SIG-M5 (cell line): Measurements from ENCODE around the gene CCNI.

Experiments
- DNase-seq: peaks from one replicate; lab custom pipeline; 2025; lab: John Stamatoyannopoulos, UW

The CCNI gene

DNA sequence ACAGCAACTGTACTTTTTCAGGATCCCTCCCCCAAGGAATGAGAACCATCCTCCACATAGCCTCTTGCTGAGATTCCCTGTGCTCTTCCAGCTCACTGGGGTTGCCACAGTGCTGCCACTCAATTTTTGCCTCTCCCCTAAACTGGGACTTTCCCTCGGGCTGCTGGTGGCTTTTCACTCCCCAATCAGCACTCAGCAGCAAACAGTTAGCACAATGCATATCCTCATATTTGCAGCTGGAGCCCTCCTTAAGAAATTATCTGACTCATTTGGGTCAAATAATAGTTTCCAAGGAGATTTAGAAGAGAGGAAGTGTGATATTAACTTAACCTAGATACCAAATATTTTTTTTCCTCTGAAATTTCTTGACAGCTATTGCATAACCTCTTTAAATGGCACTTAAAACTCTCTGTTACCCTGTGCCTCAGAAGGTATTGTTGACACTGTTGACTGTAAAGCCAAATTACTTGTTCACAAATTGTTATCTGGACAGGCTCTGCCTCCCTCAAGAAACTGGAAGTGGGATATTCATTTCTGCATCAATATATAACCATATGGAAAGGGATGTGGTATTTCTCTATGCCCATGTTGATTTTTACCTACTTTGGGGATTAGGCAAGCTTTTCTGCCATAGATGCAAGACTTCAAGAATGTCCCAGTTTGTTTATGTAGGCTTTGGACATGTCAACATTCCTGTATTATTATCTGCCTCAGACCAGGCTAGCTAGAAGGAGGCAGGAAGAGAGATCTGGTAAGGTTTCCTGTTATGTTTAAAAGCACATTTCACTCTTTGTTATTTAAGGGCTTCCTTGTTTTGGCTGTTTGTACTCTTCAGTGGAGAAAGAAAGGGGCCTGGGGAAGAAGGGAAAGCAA lies 68.2 kb downstream of the CCNI start:
- DNase-seq, result peak; percentile 26

DNA sequence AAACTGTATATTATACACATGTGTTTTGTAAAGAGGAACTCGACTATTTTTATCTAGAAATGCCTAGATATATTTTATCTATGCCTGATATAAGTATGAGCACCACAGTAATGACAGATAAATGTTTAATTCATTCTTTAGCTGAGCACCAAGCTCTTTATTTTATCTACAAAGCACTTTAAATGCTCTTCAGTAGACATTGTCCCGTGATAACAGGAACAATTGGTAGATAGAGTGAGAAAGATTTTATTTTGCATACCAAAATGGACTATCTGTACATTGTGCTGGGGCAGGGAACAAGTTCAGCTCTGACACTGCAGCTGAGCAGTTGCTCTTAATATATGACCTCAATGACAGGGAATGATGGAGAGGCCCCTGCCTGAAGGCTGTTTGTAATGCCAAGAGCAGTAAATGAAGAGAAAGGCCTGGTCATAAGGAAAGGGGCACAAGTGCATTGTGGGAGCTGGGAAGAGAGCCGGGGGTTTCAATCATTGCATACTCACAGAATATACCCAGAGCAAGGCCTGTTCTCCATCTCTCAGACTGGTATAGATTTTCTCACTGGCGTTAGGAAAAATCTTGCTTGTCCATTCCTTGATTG lies 68.9 kb downstream of the CCNI start:
- no peak for DNase-seq

DNA sequence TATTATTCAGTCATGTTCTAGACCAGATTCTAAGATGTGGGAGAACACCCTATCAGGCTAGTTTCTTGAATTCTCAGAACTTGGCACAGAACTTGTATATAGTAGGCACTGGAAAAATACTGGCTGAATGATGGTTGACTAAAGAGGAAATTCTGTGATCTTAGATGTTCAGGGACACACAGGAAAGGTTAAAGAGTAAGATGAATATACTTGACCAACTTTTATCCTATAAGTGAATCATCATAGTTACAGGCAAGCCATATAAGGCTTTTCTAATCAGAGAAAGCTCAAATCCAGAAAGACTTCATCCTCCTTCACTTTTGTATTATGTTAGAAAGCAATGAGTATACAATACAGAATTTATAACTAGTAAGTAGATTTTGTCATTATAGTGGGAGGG lies 72.4 kb downstream of the CCNI start:
- no peak for DNase-seq

DNA sequence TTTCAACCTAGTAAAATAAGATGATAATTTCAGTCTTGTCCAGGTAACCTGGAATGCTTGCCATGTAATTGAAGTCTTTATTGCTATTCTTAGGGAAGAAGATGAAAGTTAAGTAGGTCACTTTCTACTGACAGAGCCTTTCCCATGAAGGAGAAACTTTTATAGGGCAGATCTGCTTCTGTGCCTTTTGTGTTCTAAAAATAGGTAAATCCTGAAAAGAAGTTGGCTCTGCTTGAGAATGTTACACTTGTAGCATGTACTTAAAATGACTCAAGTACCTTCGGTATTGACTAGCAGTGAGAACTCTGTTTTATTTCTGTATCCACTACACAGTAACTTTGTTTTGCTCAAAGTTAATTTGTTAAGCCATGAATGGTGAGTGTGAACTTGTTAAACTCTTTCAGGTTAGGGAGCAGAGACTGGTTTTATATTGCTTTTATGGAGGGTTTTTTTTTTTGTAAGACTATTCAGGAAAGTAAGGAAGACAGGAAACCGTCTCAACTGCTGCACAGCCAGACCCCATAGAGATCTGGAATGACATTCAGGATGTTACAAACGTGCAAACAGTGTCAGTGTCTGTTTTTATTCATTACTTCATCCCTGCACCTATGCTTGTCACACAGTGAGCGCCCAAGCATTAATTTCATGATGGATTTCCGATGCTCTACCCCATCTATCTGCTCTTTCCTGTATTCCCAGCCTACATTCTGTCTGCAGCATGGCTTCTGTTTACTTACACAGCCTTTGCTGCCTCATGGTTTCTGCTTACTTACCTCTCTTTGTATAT lies 73.3 kb downstream of the CCNI start:
- no peak for DNase-seq

DNA sequence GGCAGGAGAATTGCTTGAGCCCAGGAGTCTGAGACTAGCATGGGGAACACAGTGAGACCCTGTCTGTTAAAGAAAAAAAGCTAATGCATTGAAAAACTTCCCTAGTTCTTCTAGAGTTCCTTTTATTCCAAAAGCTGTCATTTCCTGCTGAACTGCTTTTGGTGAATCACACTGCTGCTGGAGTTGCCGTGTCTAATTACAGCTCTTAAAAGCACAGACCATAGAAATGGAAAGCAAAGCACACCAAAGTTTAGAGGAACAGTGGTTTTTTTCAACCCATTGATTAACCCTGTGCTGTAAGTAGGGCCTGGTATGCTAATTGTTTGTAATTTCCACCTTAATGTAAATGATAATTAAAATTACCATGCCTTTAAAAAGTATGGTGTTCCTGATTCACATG lies 73.9 kb downstream of the CCNI start:
- DNase-seq, result no peak

DNA sequence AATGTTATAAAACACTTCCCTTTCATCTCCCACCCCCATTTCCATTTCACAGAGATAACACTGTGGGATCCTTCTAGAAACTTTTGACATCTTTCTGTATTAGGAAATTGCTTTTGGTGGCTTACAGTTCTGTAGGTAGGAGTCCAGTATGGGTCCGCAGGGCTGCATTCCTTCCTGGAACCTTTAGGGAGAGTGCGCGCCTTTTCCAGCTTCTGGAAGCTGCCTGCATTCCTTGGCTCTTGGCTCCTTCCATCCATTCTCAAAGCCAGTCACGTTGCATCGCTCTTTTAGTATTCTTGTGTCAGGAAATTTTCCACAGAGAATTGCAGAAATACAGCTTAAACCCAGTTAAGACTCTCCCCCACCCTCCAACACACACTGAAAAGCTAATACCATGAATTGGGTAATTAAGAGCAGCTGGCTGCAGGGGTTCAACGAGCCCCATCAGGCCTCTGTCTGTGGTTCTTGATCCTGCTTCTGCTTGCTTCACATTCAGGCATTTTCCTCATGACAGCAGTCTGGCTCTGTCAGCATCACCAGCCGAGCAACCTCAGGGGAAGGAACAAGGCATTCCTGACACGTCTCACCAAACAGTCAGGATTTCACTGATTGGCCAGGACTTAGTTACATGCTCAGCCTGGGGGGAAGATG lies 77.4 kb downstream of the CCNI start:
- no peak for DNase-seq

DNA sequence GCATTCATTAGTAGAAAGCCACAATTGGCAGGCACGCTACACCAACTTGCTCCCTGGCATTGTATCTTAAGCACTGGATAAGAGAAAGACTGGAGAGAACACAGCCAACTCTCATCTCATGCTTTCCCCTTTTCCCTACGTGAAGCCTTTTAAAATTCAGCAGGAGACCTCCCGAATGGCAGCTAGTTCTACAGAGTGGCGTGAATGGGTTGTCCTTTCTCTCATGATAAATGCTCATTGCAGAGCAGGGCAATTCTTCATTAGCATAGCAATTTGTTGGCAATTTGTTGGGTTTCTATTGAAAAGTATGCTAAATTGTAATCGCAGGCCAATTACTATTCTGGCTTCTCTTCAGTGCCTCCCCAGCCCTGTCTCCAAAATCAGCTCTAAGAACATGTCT lies 78.3 kb downstream of the CCNI start:
- no peak for DNase-seq
